HG02610 (cell line): Measurements from ENCODE around the gene C11orf21.
"Not testable (repeated sequence)": the region's sequence is repeated elsewhere in the genome, so short reads cannot be mapped to it uniquely, and the experiment has no call there.

ENCODE experiments used
- ATAC-seq: cut with Tn5 transposase; IDR thresholded peaks from one replicate; pipeline ENCODE4 v1.9.1; 2021; ENCODE audit warnings: mild to moderate bottlenecking, moderate library complexity; ENCODE audit not compliant: unreplicated experiment

C11orf21 gene

DNA sequence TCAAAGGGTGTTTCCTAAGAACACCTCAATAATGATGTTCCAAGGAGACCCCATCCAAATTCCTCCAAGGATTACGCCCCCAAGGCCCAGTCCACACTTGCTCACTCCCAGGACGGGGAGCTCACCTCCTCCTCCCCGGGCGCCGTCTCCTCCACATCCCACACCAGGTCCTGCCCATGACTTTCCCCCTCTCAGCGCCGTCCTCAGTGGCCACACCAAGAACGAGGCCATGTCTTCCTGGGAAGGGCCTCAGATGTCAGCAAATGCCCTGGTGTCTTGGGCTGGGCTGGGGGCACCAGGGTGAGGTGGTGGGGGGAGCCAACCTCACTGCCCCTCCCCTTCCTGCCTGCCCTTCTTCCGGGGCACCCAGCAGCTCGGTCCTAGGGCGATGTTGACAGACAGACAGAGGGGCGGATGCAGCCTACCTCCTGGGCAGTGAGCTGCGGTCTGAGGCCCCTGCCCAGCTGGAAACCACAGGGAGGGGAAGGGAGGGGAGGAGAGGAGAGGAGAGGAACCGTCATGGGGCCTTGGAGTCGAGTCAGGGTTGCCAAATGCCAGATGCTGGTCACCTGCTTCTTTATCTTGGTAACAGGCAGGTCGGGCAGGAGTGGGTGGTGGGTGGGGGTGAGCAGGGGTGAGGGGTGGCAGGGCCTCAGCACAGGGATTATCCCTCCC, at the start of gene C11orf21, which contains the start of gene TSPAN32:
Gene C11orf21, minus strand, starts transcription at position 288 of the 675 bp plus-strand sequence. Its CDS starts 110 bp downstream, at position 178.
Gene TSPAN32, plus strand, starts transcription at position 383 of the 675 bp plus-strand sequence. Its CDS starts 137 bp downstream, at position 520.
- ATAC-seq: no peak

DNA sequence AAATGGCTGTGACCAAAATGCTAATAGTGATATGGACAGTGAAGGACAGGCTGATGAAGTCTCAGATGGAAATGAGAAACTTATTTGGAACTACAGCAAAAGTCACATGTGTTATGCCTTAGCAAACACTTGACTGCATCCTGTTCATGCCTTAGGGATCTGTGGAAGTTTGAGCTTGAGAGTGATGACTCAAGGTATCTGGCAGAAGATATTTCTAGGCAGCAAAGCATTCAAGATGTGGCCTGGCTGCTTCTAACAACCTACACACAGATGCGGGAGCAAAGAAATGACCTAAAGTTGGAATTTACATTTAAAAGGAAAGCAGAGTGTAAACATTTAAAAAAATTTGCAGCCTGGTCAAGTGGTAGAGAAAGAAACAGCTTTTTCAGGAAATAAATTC, 47.3 kb upstream of the C11orf21 start:
- no peak for ATAC-seq

DNA sequence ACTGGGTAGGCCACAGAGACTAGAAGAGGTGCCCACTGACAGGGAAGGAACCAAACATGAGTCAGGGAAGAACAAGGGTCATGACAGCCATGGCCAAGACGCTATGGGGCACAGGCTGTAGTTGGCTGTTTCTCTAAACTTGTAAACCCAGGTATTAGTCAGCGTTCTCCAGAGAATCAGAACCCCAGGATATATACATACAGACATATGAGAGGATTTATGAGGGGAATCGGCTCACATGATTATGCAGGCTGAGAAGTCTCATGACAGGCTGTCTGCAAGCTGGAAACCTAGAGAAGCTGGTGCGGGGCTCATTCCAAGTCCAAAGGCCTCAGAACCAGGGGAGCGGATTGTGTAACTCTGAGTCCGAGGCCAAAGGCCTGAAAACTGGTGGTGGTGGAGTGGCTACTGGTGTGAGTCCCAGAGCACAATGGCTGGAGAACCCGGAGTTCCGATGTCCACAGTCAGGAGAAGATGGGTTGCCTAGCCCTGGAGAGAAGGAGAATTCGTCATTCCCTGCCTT, 45.7 kb upstream of the C11orf21 start:
- ATAC-seq: no peak

DNA sequence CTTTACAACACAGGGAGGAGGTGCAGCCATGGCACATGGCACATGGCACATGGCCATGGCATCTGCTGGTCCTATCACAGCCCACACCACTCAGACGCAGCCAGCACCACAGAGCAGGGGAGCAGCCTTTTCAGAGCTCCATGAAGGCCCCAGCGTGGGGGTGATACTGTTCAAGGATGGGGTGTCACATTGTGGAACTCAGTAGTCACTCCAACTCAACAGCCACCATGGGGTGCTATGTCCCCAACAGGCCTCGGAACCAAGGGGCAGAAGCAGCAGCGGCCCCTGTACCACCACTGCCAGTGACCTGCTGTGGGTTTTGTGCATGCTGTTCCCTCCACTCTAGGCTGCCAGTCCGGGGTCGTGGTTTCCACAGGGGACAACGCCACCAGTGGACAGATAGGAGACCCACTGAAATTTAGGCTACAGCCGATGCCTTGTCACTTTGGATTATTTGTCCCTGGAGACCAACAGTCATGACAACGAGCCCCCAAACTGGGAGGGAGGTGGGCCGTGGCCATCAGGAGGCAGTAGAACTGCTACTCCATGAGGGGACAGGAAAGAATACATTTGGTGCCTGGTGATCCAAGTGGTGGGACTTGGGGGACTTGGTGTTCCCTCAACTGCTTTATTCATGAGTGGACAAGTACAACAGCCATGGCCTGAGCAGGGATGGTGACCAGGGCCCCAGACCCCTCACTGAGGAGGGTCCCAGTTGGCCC, 45.0 kb upstream of the C11orf21 start:
- no peak for ATAC-seq

DNA sequence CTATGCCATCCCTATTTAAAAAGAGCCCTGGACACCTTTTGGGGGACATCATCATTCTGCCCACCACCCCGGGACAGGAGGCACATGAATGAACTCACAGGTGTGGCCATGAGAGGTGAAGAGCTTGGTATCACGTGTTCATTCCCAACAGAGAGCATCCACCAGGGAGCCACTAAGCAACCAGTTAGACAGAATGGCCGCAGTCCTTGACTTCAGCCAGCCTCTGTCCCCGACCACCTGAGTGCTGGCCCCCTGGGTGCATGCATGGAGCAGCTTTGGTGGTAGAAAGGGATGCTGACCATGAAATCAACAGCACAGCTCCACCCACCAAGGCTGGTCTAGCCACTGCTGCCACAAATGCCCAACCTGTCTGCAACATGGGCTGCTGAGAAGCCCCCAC, 44.3 kb upstream of the C11orf21 start:
- no peak for ATAC-seq

DNA sequence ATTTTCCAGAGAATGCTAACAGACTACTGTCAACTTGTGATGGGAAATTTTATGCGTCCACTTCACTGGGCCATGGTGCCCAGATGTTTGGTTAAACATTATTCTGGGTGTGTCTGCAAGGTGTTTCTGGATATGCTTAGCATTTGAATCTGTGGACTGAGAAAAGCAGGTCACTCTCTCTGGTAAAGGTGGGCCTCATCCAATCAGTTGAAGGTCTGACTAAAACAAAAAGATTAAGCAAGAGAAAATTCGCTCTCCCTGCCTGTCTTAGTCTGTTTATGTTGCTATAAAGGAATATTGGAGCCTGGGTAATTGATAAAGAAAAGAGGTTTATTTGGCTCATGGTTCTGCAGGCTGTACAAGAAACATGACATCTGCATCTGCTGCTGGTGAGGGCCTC, 43.3 kb upstream of the C11orf21 start:
- no peak for ATAC-seq

DNA sequence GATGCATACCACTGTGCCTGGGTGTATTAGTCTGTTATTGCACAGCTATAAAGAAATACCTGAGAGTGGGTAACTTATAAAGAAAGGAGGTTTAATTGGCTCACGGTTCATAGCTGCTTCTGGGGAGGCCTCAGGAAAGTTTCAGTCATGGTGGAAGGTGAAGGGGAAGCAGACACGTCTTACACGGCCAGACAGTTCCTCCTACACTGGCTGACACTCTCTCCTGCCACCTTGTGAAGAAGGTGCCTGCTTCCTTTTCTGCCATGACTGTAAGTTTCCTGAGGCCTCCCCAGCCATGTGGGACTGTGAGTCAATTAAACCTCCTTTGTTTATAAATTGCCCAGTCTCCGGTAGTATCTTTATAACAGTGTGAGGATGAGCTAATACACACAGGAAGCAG, 41.8 kb upstream of the C11orf21 start:
- ATAC-seq: no peak

DNA sequence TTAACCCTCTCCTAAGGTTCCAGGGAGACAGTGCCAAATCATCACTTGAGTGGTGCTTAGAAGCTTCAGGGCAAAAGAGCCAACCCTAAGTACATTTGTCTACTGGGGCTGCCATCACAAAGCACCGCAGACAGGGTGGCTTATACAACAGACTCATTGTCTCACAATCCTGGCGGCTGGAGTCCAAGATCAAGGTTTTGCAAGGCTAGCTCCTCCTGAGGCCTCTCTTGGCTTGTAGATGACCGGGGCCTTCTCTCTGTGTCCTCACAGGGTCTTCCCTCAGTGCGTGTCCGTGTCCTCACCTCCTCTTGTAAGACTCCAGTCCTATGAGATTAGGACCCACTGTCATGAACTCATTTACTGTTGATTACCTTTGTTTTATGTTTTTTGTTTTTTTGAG, 41.3 kb upstream of the C11orf21 start:
- no peak for ATAC-seq

DNA sequence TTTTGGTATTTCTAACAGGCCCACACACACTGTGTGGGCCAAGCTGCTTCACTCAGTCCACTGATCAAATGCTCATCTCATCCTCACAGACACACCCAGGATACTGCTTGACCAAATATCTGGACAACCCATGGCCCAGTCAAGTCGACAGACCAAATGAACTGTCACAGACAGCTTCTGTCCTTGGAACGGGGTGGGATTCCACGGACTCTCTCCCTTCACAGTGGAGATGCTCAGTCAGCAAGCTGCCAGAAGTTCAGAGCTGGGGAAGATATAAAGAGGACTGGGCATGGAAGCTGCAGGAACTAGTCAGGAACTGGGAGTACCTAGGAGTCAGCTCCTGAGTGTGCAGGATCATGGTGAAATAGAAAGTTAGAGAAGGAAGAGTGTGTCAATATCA, 40.8 kb upstream of the C11orf21 start:
- ATAC-seq: no peak

DNA sequence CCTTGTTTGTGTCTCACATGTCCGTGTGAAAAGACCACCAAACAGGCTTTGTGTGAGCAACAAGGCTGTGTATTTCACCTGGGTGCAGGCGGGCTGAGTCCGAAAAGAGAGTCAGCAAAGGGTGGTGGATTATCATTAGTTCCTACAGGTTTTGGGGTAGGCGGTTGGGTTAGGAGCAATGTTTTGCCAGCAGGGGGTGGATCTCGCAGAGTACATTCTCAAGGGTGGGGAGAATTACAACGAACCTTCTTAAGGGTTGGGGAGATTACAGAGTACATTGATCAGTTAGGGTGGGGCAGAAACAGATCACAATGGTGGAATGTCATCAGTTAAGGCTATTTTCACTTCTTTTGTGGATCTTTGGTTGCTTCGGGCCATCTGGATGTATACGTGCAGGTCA, 37.0 kb upstream of the C11orf21 start:
- ATAC-seq: not testable (repeated sequence)

- not testable (repeated sequence) for ATAC-seq
These were observed 33.6 kb upstream of the C11orf21 start for GRCh38 chr11:2335286-2335685.

- not testable (repeated sequence) for ATAC-seq
These were observed 31.9 kb upstream of the C11orf21 start for GRCh38 chr11:2333486-2334205.

DNA sequence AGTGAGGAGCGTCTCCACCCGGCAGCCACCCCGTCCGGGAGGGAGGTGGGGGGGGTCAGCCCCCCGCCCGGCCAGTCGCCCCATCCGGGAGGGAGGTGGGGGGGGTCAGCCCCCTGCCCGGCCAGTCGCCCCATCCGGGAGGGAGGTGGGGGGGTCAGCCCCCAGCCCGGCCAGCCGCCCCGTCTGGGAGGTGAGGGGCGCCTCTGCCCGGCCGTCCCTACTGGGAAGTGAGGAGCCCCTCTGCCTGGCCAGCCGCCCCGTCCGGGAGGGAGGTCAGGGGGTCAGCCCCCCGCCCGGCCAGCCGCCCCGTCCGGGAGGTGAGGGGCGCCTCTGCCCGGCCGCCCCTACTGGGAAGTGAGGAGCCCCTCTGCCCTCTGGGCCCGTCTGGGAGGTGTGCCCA, 30.9 kb upstream of the C11orf21 start:
- ATAC-seq: not testable (repeated sequence)

DNA sequence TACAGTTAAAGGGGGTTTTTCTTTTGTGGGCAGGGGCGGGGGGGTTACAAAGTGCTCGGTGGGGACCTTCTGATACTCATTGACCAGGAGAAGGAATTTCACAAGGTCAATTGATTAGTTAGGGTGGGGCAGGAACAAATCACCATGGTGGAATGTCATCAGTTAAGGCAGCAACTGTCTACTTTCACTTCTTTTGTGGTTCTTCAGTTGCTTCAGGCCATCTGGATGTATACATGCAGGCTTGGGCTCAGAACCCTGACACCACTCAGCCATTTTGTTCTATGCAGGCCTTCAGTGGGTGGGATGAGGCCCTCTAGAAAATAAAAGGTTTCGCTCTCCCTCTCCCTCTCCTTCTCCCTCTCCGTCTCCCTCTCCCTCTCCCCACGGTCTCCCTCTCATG, 29.7 kb upstream of the C11orf21 start:
- ATAC-seq: no peak

DNA sequence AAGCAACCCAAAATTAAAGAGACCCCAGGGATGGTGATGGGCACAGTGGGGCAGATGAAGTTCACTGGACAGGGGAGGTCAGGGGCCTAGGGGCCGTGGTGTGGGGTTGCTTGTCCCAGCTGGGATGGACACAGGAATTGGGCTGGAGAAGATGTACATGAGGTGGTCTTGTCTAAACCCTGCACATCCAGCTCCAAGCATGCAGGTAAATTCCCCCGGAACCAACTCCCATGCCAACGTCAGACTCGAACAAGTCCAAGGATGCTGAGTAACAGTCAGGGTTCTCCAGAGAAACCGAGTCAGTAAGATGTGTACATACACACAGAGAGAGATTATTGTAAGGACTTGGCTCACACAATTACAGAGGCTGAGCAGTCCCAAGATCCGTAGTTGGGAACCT, 29.0 kb upstream of the C11orf21 start:
- ATAC-seq: no peak

GRCh38 chr11:2329551-2329950, 27.8 kb upstream of the C11orf21 start:
- no peak for ATAC-seq

GRCh38 chr11:2328656-2329354, 27.1 kb upstream of the C11orf21 start:
- ATAC-seq: no peak

DNA sequence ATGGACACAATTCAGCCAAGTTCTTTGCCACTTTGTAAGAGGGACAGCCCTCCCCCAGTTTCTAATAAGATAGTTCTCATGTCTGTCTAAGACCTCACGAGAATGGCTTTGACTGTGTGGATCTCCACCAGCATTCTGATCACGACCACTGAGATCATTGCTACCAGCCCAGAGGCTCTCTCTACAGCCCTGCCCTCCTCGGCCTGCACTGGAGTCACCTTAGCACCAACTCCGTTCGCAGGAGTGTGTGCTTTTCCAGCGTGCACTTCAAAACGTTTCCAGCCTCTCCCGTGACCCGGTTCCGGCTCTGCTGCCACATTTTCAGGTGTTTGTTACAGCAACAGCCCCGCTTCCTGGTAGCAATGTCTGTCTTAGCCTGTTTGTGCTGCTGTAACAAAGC, 26.3 kb upstream of the C11orf21 start:
- ATAC-seq: no peak

GRCh38 chr11:2327032-2327431, 25.3 kb upstream of the C11orf21 start:
- no peak for ATAC-seq

- ATAC-seq: no peak
These were observed 24.0 kb upstream of the C11orf21 start for GRCh38 chr11:2325719-2326118.

GRCh38 chr11:2325123-2325522, 23.4 kb upstream of the C11orf21 start:
- no peak for ATAC-seq
